Epithelial cell of proximal tubule (primary cell): ENCODE results near the gene GRXCR2. TPM values are rescaled to one million over a fixed set of nuclear protein-coding genes. Genes with fewer than 3 reads are reported as not detected.

Experiments
- DNase-seq: peaks from one replicate; pipeline ENCODE4 v3.0.0-alpha.2; 2011; ENCODE audit warnings: low read depth
- H3K4me3 ChIP-seq: 2 replicates; pipeline ENCODE4 v1.5.1; 2011; ENCODE audit warnings: low read depth, mild to moderate bottlenecking, low read length
- total RNA-seq: library from RNA; depleted of rRNA; stranded (reverse); fragments of >200 nt; gene quantifications from 2 replicates; pipeline ENCODE4 v1.2.3, GENCODE V29; 2015
- TF ChIP-seq, protein P1 (sequence below): conservative IDR thresholded peaks from 2 replicates; pipeline ENCODE4 v1.5.1; 2012; ENCODE audit warnings: low read depth, mild to moderate bottlenecking, low read length

Gene GRXCR2
- total RNA-seq, 1 donor from 2014 or later: not detected

DNA sequence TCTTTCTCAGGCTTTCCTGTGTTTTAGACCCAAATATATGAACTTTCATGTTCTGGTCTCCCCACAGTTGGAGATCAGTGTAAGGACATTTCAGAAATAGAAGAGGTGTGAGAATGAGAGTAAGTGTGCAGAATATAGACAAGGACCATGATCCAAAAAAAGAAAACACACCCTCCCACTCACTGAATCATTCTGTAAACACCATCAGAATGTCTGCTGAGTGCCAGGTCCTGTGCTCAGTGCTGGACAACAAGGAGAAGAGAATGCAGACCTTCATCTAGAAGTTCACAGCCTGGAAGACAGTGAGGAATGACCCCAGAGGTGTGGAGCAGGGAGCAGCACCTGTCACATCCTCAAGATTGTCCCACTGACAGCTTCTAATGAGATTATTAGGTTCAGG, 44.5 kb upstream of the GRXCR2 start:
- no peak for DNase-seq
- no peak overlapping the region for H3K4me3 ChIP-seq
- TF ChIP-seq, protein P1, sequence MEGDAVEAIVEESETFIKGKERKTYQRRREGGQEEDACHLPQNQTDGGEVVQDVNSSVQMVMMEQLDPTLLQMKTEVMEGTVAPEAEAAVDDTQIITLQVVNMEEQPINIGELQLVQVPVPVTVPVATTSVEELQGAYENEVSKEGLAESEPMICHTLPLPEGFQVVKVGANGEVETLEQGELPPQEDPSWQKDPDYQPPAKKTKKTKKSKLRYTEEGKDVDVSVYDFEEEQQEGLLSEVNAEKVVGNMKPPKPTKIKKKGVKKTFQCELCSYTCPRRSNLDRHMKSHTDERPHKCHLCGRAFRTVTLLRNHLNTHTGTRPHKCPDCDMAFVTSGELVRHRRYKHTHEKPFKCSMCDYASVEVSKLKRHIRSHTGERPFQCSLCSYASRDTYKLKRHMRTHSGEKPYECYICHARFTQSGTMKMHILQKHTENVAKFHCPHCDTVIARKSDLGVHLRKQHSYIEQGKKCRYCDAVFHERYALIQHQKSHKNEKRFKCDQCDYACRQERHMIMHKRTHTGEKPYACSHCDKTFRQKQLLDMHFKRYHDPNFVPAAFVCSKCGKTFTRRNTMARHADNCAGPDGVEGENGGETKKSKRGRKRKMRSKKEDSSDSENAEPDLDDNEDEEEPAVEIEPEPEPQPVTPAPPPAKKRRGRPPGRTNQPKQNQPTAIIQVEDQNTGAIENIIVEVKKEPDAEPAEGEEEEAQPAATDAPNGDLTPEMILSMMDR: no peak

DNA sequence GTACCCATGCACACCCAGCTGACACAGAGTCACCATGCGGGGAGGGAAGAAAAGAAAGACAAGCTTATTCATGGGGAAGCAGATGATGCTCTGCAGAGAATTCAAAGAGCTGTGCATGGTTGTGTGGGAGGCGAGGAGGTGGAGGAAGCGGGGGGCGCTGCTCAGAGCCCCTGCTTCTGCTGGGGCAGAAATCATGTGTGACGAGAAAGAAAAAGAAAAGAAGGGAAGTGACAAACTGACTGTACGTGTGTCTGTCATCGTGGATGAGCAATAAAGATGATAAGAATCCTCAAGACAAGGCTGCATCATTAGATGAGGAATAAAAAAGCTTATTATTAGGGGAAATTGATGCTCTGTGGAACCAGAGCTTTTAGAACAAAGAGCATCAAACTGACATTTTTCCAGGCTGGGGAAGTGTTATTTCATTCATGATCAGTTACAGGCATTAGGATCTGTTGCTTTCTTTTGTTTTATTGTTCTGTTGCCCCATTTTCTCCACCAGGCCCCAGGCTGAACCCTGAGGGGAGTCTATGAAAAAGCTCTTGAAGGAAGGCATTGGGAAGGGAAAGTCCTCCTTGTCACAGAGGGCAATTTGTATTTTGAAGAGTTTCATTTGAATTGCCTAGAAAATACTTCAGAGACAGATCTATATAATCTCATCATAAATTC, 43.3 kb upstream of the GRXCR2 start:
- DNase-seq: no peak
- no peak overlapping the region for H3K4me3 ChIP-seq
- TF ChIP-seq, protein P1: no peak

DNA sequence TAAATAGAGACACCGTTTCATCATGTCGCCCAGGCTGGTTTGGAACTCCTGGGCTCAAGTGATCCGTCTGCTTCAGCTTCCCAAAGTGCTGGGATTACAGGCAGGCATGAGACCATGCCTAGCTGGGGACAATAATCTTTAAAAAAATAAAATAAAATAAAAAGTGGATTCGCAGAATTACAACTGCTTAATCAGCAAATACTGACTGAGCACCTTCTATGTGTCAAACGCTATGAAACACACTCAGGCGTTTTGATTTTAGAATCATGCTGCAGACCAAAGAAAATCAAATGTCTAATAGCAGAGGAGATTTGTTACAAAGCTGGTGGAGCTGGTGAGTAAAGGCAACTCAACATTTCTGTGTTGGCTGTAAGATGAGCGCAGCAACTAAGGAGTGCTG, 40.9 kb upstream of the GRXCR2 start:
- TF ChIP-seq, protein P1: no peak
- H3K4me3 ChIP-seq: no peak overlapping the region
- no peak for DNase-seq

DNA sequence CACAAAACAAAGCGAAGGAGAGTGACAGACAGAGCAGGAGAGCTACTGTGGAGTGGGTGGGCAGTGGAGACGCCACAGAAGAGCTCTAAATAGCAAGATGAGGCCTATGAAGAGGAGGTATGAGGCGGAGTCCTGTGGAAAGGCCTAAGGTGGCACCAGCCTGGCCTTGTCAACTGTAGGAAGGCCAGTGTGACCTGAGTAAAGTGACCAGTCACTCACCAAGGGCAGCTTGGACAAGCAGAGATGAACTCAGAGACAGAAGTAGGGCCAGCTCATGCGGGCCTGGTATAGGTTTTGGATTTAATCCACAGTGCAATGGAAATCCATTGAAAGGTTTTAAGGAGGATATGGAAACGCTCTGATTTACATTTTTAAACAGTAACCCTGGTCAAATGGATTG, 39.8 kb upstream of the GRXCR2 start:
- no peak for DNase-seq
- H3K4me3 ChIP-seq: no peak overlapping the region
- TF ChIP-seq, protein P1: no peak

DNA sequence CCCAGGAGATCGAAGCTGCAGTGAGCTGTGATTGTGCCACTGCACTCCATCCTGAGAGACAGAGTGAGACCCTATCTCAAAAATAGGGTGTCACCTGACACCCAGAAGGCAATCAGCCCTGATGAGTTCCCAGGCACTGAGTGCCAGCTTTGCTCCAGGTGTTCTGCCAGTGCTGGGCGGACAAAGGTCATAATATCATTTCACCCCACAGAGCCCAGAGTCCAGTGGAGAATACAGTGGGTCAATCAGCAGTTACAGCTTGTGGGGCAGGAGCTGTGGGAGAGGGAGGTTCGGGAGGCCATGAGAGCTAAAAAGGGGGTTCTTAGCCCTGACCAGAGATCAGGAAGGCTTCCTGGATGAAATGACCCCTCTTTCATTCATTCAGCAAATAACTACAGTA, 39.2 kb upstream of the GRXCR2 start:
- no peak overlapping the region for H3K4me3 ChIP-seq
- TF ChIP-seq, protein P1: no peak
- no peak for DNase-seq

DNA sequence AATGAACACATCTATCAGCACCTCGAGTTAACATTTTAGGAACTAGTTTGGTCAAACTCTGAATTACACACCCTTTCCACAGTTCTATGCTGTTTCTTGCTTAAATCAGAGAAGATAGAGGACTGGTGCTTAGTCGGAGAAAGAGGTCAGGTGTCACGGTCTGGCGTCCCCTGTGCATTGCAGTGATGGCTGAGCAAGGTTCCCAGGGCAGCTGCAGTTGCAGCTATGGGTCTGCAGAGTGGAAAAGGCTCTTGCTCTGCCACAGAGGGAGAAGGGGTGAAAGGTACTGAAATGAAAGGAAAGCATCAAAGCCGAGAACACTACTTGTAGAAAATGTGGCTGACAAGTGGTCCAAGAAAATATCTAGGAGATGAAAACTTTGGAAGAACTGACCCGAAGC, 38.4 kb upstream of the GRXCR2 start:
- no peak overlapping the region for H3K4me3 ChIP-seq
- TF ChIP-seq, protein P1: no peak
- DNase-seq: no peak
